Smooth muscle cell (in vitro differentiated cells): Measurements from ENCODE around the gene RNF26. TPM values are rescaled to one million over a fixed set of nuclear protein-coding genes. Genes with fewer than 3 reads are reported as not detected.

Experiments
- DNase-seq: peaks from one replicate; lab custom pipeline; 2025; ENCODE audit not compliant: unreplicated experiment; lab: John Stamatoyannopoulos, UW
- H2AFZ ChIP-seq: fragments of 200-600 bp; sonication (generic); 2 replicates; pipeline ENCODE4 v1.6.0; 2016; ENCODE audit warnings: antibody characterized with exemption, low read depth, mild to moderate bottlenecking
- H3F3A ChIP-seq: fragments of 200-600 bp; sonication (generic); 2 replicates; pipeline ENCODE4 v1.6.0; 2017; ENCODE audit warnings: antibody characterized with exemption, low read depth
- H3K27ac ChIP-seq: fragments of 200-600 bp; sonication (generic); 2 replicates; pipeline ENCODE4 v1.5.1; 2016; ENCODE audit warnings: low read depth, mild to moderate bottlenecking
- H3K27me3 ChIP-seq: fragments of 200-600 bp; sonication (generic); 2 replicates; pipeline ENCODE4 v1.6.1; 2016; ENCODE audit warnings: low read depth, mild to moderate bottlenecking
- H3K36me3 ChIP-seq: fragments of 200-600 bp; sonication (generic); 2 replicates; pipeline ENCODE4 v1.5.1; 2016; ENCODE audit warnings: low read depth
- H3K4me1 ChIP-seq: fragments of 200-600 bp; sonication (generic); 2 replicates; pipeline ENCODE4 v1.5.1; 2016; ENCODE audit warnings: low read depth
- H3K4me2 ChIP-seq: fragments of 200-600 bp; sonication (generic); 2 replicates; pipeline ENCODE4 v1.6.0; 2016; ENCODE audit warnings: mild to moderate bottlenecking
- H3K4me3 ChIP-seq: fragments of 200-600 bp; sonication (generic); 2 replicates; pipeline ENCODE4 v1.5.1; 2016; ENCODE audit warnings: mild to moderate bottlenecking
- H3K79me2 ChIP-seq: fragments of 200-600 bp; sonication (generic); 2 replicates; pipeline ENCODE4 v1.6.0; 2016; ENCODE audit warnings: low read depth, mild to moderate bottlenecking
- H3K9ac ChIP-seq: fragments of 200-600 bp; sonication (generic); 2 replicates; pipeline ENCODE4 v1.6.0; 2016; ENCODE audit warnings: low read depth
- H3K9me3 ChIP-seq: fragments of 200-600 bp; sonication (generic); replicated peaks from 2 replicates; pipeline ENCODE4 v1.5.1; 2016; ENCODE audit warnings: low read depth
- H4K20me1 ChIP-seq: fragments of 200-600 bp; sonication (generic); 2 replicates; pipeline ENCODE4 v1.6.0; 2016; ENCODE audit warnings: low read depth
- WGBS: methylation state at CpG from one replicate; pipeline ENCODE4 v1.1.7; 2016; ENCODE audit warnings: low lambda C conversion rate; 5-methylcytosine and 5-hydroxymethylcytosine counted together
- polyA plus RNA-seq: library from polyadenylated mRNA; unstranded; fragments of >200 nt; fragmentation: Nextera tagmentation; extraction: Ambion mirVana; gene quantifications from 2 replicates; pipeline ENCODE4 v1.2.1, GENCODE V29; 2016
- total RNA-seq: library from RNA; depleted of rRNA; stranded (reverse); fragments of >200 nt; gene quantifications from 2 replicates; pipeline ENCODE4 v1.2.3, GENCODE V29; 2014
- TF ChIP-seq, protein P1 (sequence below): fragments of 200-600 bp; sonication (generic); IDR thresholded peaks from 2 replicates; pipeline ENCODE4 v1.5.1; 2017; ENCODE audit warnings: borderline replicate concordance, mild to moderate bottlenecking, antibody characterized with exemption; ENCODE audit not compliant: insufficient read depth, poor library complexity, severe bottlenecking

Gene RNF26
- total and polyA plus RNA-seq, 2 experiments from 2014 or later = 14.6 to 63.1 TPM

DNA sequence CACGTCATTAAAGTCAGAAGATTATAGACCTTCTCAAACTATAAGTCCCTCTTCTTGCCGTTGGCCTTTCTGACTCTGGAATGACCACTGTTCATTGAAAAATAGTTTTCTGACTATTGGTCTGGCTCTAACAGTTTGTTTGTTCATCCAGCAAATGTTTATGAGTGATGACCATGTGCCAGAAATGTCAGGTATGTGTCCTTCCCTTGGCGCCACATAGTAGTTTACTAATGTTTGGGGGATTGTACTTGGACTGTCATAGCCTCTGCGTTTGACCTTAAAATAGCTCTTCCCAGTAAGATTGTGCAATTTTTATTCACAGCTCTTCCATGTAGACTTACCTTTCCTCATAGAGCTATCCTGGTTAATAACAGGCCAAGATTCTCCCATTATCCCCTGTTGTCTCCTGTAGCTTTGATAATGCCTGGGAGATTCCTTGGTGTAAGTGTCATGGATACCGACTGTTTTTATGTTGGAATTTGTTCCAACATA is 31.1 kb upstream of the RNF26 start:
- Histone ChIP-seq H4K20me1 (no peaks in the 10 kb centered on the region), H3K36me3 (peaks cover 8% of the 10 kb centered on the region), H3K9me3 (no peaks in the 10 kb centered on the region), H3K79me2 (no peaks in the 10 kb centered on the region), H3F3A (no peaks in the 10 kb centered on the region), H3K9ac (no peak overlapping the region), H3K27me3 (no peaks in the 10 kb centered on the region), H3K27ac (no peak overlapping the region), H3K4me1 (peaks cover 14% of the 10 kb centered on the region), H2AFZ (no peak overlapping the region), H3K4me3 (no peak overlapping the region), H3K4me2 (no peak overlapping the region)
- no peak for DNase-seq
- TF ChIP-seq, protein P1, sequence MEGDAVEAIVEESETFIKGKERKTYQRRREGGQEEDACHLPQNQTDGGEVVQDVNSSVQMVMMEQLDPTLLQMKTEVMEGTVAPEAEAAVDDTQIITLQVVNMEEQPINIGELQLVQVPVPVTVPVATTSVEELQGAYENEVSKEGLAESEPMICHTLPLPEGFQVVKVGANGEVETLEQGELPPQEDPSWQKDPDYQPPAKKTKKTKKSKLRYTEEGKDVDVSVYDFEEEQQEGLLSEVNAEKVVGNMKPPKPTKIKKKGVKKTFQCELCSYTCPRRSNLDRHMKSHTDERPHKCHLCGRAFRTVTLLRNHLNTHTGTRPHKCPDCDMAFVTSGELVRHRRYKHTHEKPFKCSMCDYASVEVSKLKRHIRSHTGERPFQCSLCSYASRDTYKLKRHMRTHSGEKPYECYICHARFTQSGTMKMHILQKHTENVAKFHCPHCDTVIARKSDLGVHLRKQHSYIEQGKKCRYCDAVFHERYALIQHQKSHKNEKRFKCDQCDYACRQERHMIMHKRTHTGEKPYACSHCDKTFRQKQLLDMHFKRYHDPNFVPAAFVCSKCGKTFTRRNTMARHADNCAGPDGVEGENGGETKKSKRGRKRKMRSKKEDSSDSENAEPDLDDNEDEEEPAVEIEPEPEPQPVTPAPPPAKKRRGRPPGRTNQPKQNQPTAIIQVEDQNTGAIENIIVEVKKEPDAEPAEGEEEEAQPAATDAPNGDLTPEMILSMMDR = no peak
- 94% methylated on average over 5 of the region's 5 CpGs for WGBS

DNA sequence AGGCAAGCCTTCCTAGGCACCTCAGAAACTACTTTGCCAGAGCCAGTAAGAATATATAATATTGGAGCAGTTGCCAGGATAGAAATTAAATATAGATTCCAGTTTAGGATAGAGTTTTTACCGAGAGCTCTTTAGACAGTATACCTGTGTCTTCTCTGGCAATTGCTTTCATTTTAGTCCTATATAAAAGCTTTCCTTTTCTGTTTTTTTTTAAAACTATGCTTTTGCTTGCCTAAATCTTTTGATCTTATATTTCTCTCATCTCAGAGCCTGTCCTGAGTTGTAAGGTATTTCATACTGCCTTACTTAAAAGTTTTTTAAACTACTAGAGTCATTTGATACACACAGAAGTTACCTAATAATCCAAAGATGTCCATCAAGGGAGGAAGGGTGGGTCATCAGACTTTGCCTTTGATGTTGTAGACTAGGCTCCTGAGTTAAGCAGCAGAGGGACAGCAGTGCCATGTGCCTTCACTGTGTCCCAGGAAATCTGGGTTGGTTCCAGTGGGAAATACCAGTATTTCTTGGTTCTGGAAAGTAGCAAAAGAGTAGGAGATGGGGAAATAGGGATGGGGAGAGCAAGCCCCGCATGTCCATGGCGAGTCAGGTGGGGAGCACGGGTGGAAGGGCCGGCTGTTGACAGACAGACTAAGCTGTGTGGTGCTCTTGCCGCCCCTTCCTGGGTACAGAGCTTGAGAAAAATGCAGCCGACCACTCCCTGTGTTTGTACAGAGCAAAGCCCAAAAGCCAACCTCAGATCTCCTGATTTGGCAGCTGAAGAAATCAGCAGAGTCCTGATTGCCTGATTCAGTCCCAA is 28.6 kb upstream of the RNF26 start:
- Histone ChIP-seq H2AFZ (no peak overlapping the region), H3K4me1 (peaks cover 14% of the 10 kb centered on the region), H3F3A (no peaks in the 10 kb centered on the region), H3K9me3 (no peaks in the 10 kb centered on the region), H3K9ac (no peak overlapping the region), H3K4me3 (no peak overlapping the region), H4K20me1 (no peaks in the 10 kb centered on the region), H3K4me2 (no peak overlapping the region), H3K79me2 (no peaks in the 10 kb centered on the region), H3K36me3 (no peaks in the 10 kb centered on the region), H3K27me3 (no peaks in the 10 kb centered on the region), H3K27ac (no peak overlapping the region)
- TF ChIP-seq, protein P1 = no peak
- DNase-seq = no peak
- 96% methylated on average over 7 of the region's 7 CpGs for WGBS

DNA sequence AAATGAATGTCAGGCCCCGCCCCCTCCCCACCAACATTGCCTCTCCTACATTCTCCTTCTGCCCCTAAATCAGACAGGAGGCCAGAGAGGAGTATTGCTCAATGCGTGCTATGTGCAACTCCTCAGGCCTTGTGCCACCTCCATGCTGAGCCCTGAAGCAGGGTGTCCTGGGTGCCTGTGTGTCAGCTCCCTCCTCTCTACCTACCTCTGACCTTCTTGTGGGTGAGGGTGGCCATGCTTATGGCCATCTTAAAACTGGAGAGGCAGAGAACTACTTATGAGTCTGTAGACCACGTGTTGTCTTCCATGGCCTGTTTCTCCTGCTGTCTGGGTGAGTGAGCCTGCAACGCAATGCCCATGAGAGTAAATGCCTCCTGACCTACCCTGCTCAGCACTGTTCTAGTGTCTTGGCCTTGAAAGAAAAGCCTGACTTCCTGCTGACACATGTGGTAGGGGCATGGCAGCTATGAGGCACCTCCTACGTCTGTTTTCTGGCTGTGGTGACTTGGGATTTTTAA is 27.9 kb upstream of the RNF26 start:
- no peaks in the 10 kb centered on the region for H3F3A ChIP-seq
- no peaks in the 10 kb centered on the region for H3K27me3 ChIP-seq
- H3K79me2 ChIP-seq = no peaks in the 10 kb centered on the region
- no peaks in the 10 kb centered on the region for H3K9me3 ChIP-seq
- no peak overlapping the region for H3K4me2 ChIP-seq
- WGBS = 82% methylated on average over 5 of the region's 5 CpGs
- H3K4me1 ChIP-seq = peaks cover 14% of the 10 kb centered on the region
- no peak overlapping the region for H3K9ac ChIP-seq
- H3K27ac ChIP-seq = peak overlapping the region; percentile 9
- H3K4me3 ChIP-seq = no peak overlapping the region
- H4K20me1 ChIP-seq = no peaks in the 10 kb centered on the region
- H2AFZ ChIP-seq = no peak overlapping the region
- DNase-seq = no peak
- H3K36me3 ChIP-seq = no peaks in the 10 kb centered on the region
- TF ChIP-seq, protein P1 = no peak
